Spleen (tissue), 11 donors: Measurements from ENCODE around the gene PTPRU. TPM values are rescaled to one million over a fixed set of nuclear protein-coding genes. Genes with fewer than 3 reads are reported as not detected.

Experiments used
- DNase-seq: peaks from one replicate; pipeline ENCODE4 v3.0.0-alpha.2; 2020
- H3K27ac ChIP-seq, 8 donors: fragments of 200-600 bp; sonication (generic) in 7 of 8; 1 replicate in 4 of 8; 2 replicates in 4 of 8; pipeline versions ENCODE4 v1.5.0 to v1.8.0; 2016 to 2021; ENCODE audit warnings: inconsistent platforms in 4 of 8, mild to moderate bottlenecking in 4 of 8, moderate library complexity in 1 of 8
- H3K27me3 ChIP-seq, 7 donors: fragments of 200-600 bp; sonication (generic) in 6 of 7; replicated peaks in 1 of 7; 1 replicate in 4 of 7; 2 replicates in 3 of 7; pipeline versions ENCODE4 v1.5.0 to v1.8.0; 2016 to 2021; ENCODE audit warnings: inconsistent platforms in 3 of 7, mild to moderate bottlenecking in 1 of 7
- H3K36me3 ChIP-seq, 6 donors: fragments of 200-600 bp; sonication (generic) in 5 of 6; 1 replicate in 4 of 6; 2 replicates in 2 of 6; pipeline versions ENCODE4 v1.5.0 to v1.8.0; 2016 to 2021; ENCODE audit warnings: inconsistent platforms in 2 of 6
- H3K4me1 ChIP-seq, 6 donors: fragments of 200-600 bp; sonication (generic) in 5 of 6; 1 replicate in 3 of 6; 2 replicates in 3 of 6; pipeline versions ENCODE4 v1.5.0 to v1.8.0; 2016 to 2021; ENCODE audit warnings: inconsistent platforms in 3 of 6
- H3K4me3 ChIP-seq, 8 donors: fragments of 200-600 bp; sonication (generic) in 7 of 8; 1 replicate in 4 of 8; 2 replicates in 4 of 8; pipeline versions ENCODE4 v1.5.0 to v1.8.0; 2016 to 2021; ENCODE audit warnings: inconsistent platforms in 4 of 8, mild to moderate bottlenecking in 4 of 8, moderate library complexity in 2 of 8
- H3K9me3 ChIP-seq, 8 donors: fragments of 200-600 bp; sonication (generic) in 7 of 8; 1 replicate in 4 of 8; 2 replicates in 4 of 8; pipeline versions ENCODE4 v1.5.0 to v1.8.0; 2016 to 2021; ENCODE audit warnings: inconsistent platforms in 4 of 8
- CTCF ChIP-seq, 11 experiments: fragments of 200-600 bp in 7 of 11; fragments of 450-650 bp in 4 of 11; sonication (generic) in 4 of 11; IDR thresholded peaks in 8 of 11; conservative IDR thresholded peaks in 3 of 11; 1 replicate in 7 of 11; 2 replicates in 4 of 11; pipeline versions ENCODE4 v1.4.0 to v1.8.0; 2016 to 2021; ENCODE audit warnings: antibody characterized with exemption in 11 of 11, inconsistent platforms in 4 of 11, mild to moderate bottlenecking in 1 of 11
- POLR2A ChIP-seq, 3 donors: fragments of 450-650 bp; IDR thresholded peaks; one replicate each; pipeline ENCODE4 v1.5.1; 2017; ENCODE audit warnings: antibody characterized with exemption in 3 of 3, mild to moderate bottlenecking in 1 of 3
- POLR2AphosphoS5 ChIP-seq, 3 donors: sonication (generic); formaldehyde crosslinking; IDR thresholded peaks; one replicate each; pipeline ENCODE4 v1.5.1; 2017; ENCODE audit warnings: antibody characterized with exemption in 3 of 3
- WGBS, 5 donors: extraction: QIAGEN DNeasy Blood & Tissue Kit in 3 of 5; methylation state at CpG; one replicate each; pipeline versions ENCODE4 v1.1.5 to v1.1.7; 2013 to 2018; 5-methylcytosine and 5-hydroxymethylcytosine counted together
- intact Hi-C: fragments of 100-400 bp; cut with DNase I; formaldehyde crosslinking; loops from one replicate; pipeline ENCODE4 v1.15.0; 2023; ENCODE audit warnings: low total_unique reads
- polyA plus RNA-seq, 3 donors: library from polyadenylated mRNA; stranded (reverse); fragments of 200-250 nt; gene quantifications; one replicate each; pipeline ENCODE4 v1.2.1, GENCODE V29; 2013
- total RNA-seq, 7 donors: library from RNA; depleted of rRNA in 3 of 7; stranded (reverse); fragments of >200 nt in 3 of 7; fragmentation: NEBNext Ultra II Directional in 4 of 7; extraction: Animal tissue kit (Norgen Biotek cat#: 25700) in 4 of 7; gene quantifications; one replicate each; pipeline versions ENCODE4 v1.1.0 to v1.2.1, GENCODE V29; 2016 to 2021
- donor health status: healthy with polysubstance abuse.
- donor health status: DM: no; HTN: no; CAD: no; lungs with moderate emphysema.
- donor health status: DM: no; HTN: no; CAD: no.
- donor health status: Bipolar disorder and iron deficiency.
- donor health status: healthy.
- donor health status: DM: no; HTN: no; CAD: no.
- donor health status: DM: yes; HTN: yes; CAD: no.

PTPRU gene
- total and polyA plus RNA-seq, 10 donors: 1.00 to 10.8 (median 5.2) TPM

- Histone ChIP-seq H3K4me1 (no peaks in the 10 kb centered on the region), H3K4me3 (no peak overlapping the region), H3K9me3 (no peaks in the 10 kb centered on the region), H3K27me3 (peaks cover 0 to 57% (median 0%) of the 10 kb centered on the region in 7 donors), H3K27ac (no peak overlapping the region), H3K36me3 (no peaks in the 10 kb centered on the region)
- TF ChIP-seq CTCF (IDR thresholded peaks at IDR 0.05 in 8 of 11, conservative IDR thresholded peaks at IDR 0.05 in 3 of 11) (no peak), POLR2AphosphoS5 (IDR thresholded peaks at IDR 0.05) (no peak), POLR2A (IDR thresholded peaks at IDR 0.05) (no peak)
- intact Hi-C loops: no loop called here
- peak; percentile 21 for DNase-seq
- WGBS, 5 donors: 28 to 60% (median 36%) methylated on average over 2 to 9 of the region's 9 CpGs
Measured at GRCh38 chr1:29344336-29344735, 108.0 kb downstream of the PTPRU start.

- H3K9me3 ChIP-seq: no peaks in the 10 kb centered on the region
- TF ChIP-seq POLR2AphosphoS5 (IDR thresholded peaks at IDR 0.05) (no peak), POLR2A (IDR thresholded peaks at IDR 0.05) (no peak), CTCF (IDR thresholded peaks at IDR 0.05 in 8 of 11, conservative IDR thresholded peaks at IDR 0.05 in 3 of 11) (no peak)
- no peak overlapping the region for H3K27ac ChIP-seq
- intact Hi-C loops: no loop called here
- no peak overlapping the region for H3K4me3 ChIP-seq
- WGBS, 5 donors: 67 to 96% (median 93%) methylated on average over 2 of the region's 2 CpGs
- no peaks in the 10 kb centered on the region for H3K36me3 ChIP-seq
- no peaks in the 10 kb centered on the region for H3K4me1 ChIP-seq
- peak; percentile 42 for DNase-seq
- H3K27me3 ChIP-seq: peaks cover 0 to 68% (median 3%) of the 10 kb centered on the region in 7 donors
Measured at GRCh38 chr1:29346576-29346975, 110.3 kb downstream of the PTPRU start.

GRCh38 chr1:29349871-29350491 lies 113.7 kb downstream of the PTPRU start:
- intact Hi-C loops: no loop called here

More at GRCh38 chr1:29349871-29350491, 113.7 kb downstream of the PTPRU start:
- no peak for DNase-seq
- Histone ChIP-seq H3K27me3 (peaks cover 0 to 62% (median 3%) of the 10 kb centered on the region in 7 donors), H3K4me1 (no peaks in the 10 kb centered on the region), H3K9me3 (no peaks in the 10 kb centered on the region), H3K4me3 (no peak overlapping the region), H3K27ac (no peak overlapping the region), H3K36me3 (no peaks in the 10 kb centered on the region)
- TF ChIP-seq POLR2AphosphoS5 (IDR thresholded peaks at IDR 0.05) (no peak), CTCF (IDR thresholded peaks at IDR 0.05 in 8 of 11, conservative IDR thresholded peaks at IDR 0.05 in 3 of 11) (no peak), POLR2A (IDR thresholded peaks at IDR 0.05) (no peak)
- WGBS, 5 donors: 79 to 86% (median 82%) methylated on average over 23 of the region's 23 CpGs
